HG03439 (cell line): ENCODE measurements around the gene MPG.

ENCODE experiments used
- ATAC-seq: cut with Tn5 transposase; IDR thresholded peaks from one replicate; pipeline ENCODE4 v1.9.1; 2021; ENCODE audit warnings: mild to moderate bottlenecking, moderate library complexity; ENCODE audit not compliant: unreplicated experiment

Gene MPG

DNA sequence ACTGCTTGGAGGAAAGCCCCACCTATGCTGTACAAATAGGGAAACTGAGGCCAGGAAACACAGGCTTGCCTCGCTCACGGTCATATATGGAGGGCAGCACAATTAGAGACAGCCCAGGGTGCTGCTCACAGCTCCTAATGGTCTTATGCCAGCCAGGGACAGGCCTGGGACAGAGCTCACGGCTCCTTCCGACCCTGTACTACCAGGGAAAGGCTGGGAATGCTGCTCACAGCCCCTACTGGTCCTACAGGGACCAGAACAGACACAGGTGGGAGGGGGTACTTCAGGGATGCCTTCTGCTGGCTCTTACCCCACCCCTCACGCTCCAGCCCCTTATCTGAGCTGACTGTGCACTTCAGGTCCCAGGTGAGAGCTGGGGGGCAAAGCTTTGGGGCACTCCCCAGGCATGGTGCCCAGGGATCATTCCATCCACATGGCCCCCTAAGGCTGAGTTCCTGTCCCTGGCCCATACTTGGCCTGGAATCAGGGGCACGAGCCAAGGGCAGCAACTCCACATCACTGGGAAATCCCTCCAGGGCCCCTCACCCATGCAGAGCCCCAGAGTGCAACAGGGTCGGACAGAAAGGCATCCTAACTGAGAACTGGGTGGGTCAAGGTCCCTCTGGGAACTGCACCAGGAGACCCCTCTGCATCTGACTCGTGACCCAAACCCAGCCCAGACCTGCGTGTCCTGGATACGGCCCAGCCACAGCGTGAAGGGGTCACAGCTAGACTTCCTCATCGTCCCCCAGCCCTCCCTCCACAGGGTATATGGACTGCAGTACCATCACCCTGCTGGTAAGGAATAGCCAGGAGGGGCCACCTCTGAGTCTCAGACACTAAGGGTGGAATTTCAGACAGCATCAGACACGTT lies 11.5 kb upstream of the MPG start:
- no peak for ATAC-seq

DNA sequence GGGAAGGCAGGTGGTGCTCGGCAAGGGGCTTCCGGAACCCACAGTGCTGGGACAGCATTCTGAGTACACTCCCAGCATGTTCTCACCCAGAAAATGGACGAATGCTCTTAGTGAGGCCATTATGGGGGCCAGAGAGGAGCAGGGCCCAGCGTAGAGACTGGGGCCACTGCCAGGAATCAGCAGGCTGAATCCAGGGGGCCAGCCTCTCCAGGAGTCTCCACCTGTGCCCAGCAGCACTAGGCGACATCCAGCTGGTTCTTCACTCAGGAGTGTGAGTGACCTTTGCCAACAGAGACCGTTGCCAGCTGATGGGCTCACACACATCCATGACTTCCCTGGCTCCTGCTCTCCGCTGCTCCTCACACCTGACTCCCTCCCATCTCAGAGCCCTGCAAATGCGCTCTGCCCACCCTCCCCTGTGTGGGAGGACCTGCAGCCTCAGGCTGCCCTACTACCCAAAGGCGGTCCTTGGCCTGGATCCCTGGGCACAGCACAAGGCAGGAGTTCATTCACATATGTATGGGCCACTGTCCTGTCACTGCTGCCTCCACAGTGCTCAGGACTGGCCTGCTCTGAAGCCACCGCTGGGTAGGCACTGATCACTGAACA lies 10.7 kb upstream of the MPG start:
- no peak for ATAC-seq

DNA sequence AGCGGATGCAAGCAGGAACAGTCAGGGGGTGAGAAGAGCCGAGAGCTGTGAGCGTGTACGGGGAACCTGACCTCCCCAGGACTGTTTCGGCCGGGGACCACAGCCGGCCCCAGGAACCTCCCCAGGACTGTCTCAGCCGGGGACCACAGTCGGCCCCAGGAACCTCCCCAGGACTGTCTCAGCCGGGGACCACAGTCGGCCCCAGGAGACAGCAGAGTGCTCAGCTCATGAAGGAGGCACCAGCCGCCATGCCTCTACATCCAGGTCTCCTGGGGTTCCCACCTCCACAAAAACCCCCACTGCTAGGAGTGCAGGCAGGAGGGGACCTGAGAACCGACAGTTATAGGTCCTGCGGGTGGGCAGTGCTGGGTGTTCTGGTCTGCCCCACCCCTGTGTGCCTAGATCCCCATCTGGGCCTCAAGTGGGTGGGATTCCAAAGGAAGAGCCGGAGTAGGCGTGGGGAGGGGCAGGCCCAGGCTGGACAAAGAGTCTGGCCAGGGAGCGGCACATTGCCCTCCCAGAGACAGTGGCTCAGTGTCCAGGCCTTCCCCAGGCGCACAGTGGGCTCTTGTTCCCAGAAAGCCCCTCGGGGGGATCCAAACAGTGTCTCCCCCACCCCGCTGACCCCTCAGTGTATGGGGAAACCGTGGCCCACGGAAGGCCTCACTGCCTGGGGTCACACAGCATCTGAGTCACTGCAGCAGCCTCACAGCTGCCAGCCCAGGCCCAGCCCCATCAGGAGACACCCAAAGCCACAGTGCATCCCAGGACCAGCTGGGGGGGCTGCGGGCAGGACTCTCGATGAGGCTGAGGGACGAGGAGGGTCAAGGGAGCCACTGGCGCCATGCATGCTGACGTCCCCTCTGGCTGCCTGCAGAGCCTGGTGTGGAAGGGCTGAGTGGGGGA lies 9.9 kb upstream of the MPG start:
- no peak for ATAC-seq

DNA sequence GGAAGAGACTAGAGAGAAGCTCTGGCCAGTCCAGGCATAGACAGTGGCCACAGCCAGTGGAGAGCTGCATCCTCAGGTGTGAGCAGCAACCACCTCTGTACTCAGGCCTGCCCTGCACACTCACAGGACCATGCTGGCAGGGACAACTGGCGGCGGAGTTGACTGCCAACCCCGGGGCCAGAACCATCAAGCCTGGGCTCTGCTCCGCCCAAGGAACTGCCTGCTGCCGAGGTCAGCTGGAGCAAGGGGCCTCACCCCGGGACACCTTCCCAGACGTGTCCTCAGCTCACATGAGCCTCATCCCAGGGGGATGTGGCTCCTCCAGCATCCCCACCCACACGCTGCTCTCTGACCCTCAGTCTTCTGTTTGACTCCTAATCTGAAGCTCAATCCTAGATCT lies 8.8 kb upstream of the MPG start:
- ATAC-seq: no peak

DNA sequence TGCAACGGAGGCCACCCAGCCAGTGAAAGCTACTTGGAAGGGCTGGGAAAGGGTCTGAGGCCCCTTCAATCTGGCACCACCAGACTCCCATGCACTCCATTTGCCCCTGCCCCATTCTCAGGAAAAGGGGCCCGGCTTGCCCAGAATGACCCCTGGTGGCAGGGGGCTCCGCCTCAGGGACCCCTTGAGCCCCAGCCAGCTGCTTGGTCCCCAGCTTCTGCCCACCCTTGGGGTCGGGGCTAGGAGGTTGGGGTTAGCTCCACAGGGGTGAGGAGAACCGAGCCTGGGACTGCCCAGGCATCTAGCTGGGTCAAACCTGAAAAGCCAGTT lies 6.8 kb upstream of the MPG start:
- ATAC-seq: no peak

DNA sequence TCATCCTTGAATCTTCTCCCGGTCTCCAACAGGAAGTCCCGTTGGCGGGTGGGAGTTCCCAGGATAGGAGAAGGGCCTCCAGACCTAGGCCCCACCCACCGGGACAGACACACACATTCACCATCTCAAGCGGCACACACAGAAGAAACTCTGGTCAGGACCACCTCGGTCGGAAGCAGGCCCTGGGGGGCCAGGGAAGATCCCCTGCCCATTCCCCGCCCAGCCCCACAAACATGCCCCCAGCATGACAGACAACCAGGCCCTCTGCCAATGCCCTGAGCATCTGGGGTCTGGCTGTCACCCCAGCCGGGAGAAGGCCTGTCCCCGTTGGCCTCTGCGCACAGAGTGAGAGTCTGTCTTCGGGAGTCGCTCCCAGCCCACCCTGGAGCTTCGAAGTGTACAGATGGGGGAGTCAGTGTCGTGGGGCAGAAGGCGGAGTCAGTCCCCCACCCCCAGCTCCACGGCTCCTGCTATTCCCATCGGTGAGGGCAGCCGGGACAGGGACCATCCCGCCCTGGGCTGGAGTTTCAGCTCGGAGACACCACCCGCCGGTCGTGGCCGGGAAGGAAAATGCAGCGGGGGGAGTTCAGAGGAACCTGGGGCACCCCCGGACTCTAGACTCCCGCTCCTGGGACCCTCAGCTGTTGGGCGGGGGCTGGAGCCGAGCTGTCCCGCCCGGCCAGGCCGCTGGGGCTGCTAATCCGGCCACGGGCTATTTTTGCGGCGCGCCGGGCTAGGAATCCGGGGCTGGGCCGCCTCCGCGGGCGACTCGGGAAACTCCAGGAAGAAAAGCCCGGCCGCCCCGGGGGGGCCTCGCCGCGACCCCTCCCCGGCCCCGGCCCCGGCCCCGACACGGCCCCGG lies 6.3 kb upstream of the MPG start:
- no peak for ATAC-seq

DNA sequence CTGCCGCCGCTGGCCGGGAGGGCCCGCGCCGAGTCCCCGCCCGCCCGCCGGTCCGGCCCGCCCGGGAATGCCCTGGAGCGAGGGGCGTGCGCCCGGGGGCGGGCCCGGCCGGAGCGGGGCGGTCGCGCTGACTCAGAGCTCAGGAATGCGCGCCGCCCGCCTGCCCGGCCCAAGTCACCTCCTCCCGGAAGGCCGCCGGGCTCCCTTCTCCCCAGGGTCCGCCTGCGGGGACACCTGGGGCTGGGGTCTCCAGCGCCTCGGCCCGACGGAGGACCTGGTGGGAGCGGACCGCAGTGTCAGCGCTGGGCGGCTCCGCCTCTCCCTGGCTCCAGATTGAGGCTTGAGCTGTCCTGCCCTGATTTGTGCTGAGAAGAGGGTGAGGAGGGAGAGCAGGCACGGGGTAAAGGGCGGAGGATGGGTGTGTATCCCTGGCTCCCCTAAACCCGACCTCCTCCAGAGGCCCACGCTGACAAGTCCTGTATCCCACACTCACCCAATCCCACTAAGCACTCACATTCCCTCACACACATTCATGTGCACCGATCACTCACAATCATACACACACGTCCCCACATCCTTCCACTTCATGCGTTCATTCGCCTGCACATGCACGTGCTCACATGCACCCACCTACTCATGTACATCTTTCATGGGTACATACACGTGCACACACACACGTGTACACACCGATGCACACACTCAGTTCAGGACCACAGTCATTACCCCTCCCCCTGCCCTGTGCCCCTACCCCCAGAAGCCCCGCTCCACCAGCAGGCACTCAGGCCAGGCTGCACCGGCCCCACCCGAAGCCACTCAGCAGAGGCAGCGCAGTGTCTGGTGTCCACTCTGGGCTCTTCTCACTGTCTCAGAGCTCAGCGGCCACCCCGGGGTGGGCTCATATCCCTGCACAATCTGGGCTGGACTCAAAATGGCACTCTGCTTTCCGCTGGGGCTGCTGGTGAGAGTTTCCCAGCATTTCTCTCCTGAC lies 5.2 kb upstream of the MPG start, which contains the start of gene RHBDF1:
RHBDF1 (minus strand) TSS at position 71 of the 988 bp plus-strand sequence. CDS start 7,616 bp downstream, outside the sequence.
- ATAC-seq: no peak

DNA sequence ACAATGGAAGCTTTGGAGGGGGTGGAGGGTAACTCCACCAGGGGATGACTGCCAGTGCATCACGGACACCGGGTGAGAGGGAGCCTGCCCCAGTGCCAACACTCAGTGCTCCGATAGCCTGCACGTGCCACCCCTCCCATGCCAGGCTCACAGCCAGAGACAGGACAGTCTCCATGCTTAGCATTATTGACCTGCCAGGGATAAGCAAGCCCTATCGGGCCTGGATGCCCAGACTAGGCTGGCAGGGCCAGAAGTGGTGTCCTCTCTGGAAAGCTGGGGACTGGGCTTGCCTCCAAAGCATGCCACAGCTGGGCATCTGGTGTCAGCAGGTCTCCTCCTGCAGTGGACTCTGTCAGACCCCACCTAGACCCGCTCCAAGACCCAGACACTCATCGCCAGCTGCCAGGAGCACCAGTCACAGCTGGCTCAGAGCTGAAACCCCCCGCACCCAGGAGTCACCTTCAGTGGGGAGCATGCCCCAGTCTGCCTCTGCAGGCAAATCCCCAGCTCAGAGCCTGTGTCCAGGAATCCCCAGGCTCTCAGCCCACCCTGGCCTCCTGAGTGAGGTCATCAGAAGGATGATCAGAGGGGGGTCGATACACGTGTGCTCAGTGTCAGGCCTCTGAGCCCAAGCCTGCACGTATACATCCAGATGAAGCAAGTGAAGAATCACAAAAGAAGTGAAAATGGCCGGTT lies 3.8 kb upstream of the MPG start:
- ATAC-seq: no peak

DNA sequence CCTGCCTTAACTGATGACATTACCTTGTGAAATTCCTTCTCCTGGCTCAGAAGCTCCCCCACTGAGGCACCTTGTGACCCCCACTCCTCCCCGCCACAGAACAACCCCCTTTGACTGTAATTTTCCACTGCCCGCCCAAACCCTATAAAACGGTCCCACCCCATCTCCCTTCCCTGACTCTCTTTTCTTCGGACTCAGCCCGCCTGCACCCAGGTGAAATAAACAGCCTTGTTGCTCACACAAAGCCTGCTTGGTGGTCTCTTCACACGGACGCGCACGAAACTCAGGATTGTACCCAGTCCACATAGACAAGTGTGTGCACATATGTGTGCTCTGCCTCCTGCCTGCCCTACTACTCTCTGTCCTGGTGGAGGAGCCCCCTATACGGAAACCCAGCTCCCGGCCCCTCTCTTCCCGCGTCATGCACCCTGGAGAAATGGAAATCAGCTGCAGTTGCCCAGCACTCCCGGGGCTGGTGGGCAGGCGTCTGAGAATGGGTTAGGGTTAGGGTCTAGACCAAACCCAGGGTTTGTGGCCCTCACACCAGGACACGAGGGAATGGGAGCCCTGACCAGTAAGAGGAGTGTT lies 3.2 kb upstream of the MPG start:
- no peak for ATAC-seq

DNA sequence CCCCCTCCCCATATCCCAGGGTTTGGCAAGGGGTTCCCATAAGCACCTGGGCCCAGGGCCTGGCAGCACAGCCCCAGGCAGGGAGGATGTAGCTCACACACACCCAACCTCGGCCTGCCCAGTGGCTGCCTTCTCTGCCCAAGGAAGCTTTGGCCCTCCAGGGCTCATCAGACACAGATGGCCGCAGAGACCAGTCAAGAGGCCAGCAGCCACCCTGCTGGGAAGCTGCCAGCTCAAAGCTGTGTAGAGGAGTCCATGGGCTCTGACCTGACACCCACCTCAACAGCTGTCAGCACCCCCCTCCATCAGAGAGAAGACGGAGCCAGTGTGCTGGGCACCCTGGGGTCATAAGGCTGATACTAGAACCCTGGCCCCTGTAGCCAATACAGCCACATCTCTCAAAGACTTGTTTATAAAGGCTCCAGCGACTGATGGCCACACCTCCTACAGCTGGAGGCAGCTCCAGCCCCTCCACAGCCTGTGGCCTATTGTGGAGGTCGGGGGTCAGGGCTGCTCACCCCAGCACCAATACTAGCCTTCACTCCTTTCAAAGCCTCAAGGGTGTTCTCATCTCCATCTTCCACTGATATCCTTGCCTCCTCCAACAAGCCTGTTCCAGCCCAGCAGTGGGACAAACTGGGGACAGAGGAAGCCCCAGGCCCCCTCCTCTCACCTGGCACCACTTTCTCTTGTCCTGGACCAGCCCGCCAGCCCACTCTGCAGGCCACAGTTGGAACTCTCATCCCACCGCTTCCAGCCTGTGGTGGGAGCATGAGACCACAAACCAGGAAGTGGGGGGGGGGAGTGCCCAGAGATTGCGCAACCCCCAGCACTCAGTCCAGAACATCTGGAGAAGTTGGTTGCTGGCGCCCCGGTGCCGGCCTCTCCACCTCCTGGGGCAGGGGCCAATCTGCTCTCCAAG lies 2.2 kb upstream of the MPG start:
- ATAC-seq: no peak

DNA sequence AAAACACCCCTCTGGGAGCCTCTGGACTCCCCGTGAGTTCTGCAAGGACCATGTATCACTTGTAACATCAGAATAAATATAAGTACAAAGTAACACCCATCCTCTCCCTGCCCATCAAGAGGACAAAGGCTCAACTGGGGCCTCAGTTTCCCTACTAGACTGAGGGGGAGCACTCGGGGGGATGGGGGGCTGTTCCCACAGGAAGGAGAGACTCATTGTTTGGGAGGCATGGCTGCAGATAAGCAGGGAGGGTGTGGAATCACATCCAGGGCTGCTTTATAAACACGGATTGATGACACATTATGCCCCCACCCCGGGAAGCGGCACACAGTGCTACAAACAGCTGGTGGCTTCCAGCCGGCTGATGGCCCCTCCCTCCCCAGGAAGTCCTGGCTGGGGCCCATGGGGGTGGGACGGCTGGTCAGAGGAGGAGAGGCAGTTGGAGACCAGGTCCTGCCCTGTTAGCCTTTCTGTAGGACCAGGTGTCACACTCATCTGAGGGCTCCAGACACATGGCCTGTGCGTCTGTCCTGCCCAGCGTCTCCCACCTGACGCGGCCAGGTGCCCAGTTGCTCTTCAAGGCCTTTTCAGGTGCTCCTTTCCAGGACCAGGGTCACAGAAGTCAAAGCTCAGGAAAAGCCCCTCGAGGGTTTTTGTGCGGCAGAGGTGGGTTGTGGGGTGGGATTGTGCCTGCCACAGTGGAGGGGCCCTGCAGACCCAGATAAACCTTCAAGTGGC lies 1.3 kb upstream of the MPG start:
- ATAC-seq: no peak

DNA sequence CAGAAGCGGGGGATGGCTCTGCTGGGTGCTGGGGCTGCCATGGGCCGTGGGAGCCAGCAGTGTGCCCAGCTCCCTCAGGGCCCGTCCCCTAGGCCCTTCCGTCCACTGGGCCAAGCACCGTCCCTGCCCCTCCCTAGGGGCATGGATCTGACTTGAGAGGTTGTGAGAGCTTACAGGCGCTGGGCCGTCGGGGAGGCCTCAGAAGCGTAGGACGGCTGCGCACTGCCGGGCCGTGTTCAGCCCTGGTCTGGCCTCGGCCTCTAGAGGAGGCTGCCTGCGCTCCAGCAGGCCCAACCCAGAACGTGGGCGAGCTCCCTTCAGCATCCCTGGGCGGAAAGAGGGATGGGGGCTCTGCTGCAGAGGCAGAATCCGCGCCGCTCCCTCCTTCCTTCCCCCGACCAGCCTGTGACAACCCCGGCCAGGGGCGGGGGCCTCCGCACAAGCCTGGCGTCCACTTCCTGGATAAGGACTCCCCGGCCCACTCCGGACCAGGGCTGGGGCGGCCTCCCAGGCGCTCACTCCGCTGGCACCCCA lies 685 bp upstream of the MPG start:
- peak; percentile 16 for ATAC-seq

DNA sequence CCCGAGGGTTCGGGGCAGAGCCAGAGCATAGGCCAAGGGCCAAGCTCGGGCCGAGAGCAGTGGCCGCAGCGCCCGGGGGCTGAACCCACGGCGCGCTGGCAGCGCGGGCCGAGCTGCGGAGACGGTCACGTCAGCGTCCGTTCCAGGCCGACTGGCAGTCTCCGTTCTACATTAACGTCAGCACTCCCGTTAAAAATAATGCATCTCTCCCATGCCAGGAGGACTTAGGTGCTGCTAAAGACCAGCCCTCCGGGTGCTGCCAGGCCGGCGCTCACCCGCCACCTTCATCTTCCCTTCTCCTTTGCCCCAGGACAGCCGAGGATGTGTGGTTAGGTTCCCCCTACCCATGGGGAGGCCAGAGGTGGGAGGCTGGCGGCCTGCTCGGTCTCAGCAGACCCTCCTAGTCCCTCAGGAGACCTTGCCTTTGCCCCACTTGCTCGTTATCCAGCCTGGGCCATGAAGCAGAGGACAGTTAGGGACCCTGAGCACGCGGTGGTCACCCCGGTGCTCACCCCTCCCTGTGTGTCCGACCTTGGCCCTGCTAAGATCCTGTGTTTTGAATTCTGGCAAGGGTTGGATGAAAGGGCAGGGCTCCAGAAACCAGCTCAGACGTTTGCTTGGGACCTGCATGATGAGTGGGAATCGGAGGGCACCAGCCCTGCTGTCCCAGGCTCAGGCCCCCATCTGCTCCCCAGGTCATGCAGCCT lies 572 bp downstream of the MPG start:
- ATAC-seq: peak; percentile 4

DNA sequence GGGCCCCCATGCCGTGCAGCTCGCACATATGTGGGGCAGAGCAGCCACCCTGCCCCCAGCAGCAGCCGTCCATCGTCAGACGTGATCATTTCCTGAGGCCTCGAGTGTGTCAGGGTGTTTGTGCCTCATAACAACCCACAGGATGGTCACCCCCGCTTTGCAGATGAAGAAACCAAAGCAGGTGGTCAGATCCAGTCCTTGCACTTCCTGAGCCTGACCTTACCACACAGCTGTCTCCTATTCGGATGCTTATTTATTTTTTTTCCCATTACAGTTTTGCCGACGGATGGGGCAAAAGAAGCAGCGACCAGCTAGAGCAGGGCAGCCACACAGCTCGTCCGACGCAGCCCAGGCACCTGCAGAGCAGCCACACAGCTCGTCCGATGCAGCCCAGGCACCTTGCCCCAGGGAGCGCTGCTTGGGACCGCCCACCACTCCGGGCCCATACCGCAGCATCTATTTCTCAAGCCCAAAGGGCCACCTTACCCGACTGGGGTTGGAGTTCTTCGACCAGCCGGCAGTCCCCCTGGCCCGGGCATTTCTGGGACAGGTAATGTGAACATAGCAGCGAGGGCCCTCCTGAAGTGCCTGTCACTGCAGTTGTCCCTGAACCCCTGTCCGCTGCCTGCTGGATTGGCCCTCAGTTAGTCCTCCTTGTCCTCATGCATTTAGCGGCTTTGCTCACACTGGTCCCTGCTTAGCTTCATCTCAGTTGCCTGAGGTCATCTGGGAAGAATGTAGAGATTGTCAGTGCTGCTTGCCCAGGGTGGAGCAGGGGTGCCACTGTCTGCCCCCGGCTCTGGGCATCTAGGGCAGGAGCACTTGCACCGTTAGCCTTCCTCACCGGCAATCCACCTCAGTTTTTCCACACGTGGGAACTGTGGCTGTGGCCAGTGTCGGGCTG lies 1.4 kb downstream of the MPG start:
- no peak for ATAC-seq
